CD4-positive, alpha-beta T cell (primary cell): ENCODE results near the gene SEMA7A. TPM values are rescaled to one million over a fixed set of nuclear protein-coding genes. Genes with fewer than 3 reads are reported as not detected.

Source experiments
- ATAC-seq: fragments of 200-7000 bp; cut with Tn5 transposase; one replicate; pipeline ENCODE4 v1.10.0; 2022; ENCODE audit warnings: mild to moderate bottlenecking; ENCODE audit not compliant: poor library complexity
- CTCF ChIA-PET: fragments of 350-600 bp; sonication (Branson Sonifier 250); formaldehyde crosslinking; loops from one replicate; lab custom pipeline; 2021; ENCODE audit warnings: antibody characterized with exemption, inconsistent platforms; lab: Charles Lee
- POLR2A ChIA-PET: fragments of 350-600 bp; sonication (Branson Sonifier 250); formaldehyde crosslinking; loops from one replicate; lab custom pipeline; 2021; ENCODE audit warnings: antibody characterized with exemption, inconsistent platforms; lab: Charles Lee
- DNase-seq, 14 experiments: peaks; one replicate each; pipeline ENCODE4 v3.0.0-alpha.2; 2013 to 2020; ENCODE audit warnings: mixed read lengths in 2 of 14
- H3K27ac ChIP-seq, 2 donors: one replicate each; pipeline versions ENCODE4 v1.5.1 to v1.7.0; 2013; ENCODE audit warnings: low read length in 2 of 2, low read depth in 1 of 2, mild to moderate bottlenecking in 1 of 2
- H3K27me3 ChIP-seq, 2 experiments: 1 replicate in 1 of 2; 2 replicates in 1 of 2; pipeline versions ENCODE4 v1.6.1 to v1.7.0; 2013; ENCODE audit warnings: low read length in 2 of 2, control low read depth in 1 of 2, mild to moderate bottlenecking in 1 of 2, moderate library complexity in 1 of 2; ENCODE audit not compliant: insufficient read depth in 2 of 2, control insufficient read depth in 1 of 2
- H3K36me3 ChIP-seq: one replicate; pipeline ENCODE4 v1.6.1; 2013; ENCODE audit warnings: low read length, control low read depth; ENCODE audit not compliant: insufficient read depth
- H3K4me1 ChIP-seq: one replicate; pipeline ENCODE4 v1.6.1; 2013; ENCODE audit warnings: low read length, control low read depth; ENCODE audit not compliant: insufficient read depth
- H3K4me3 ChIP-seq: one replicate; pipeline ENCODE4 v1.5.1; 2013; ENCODE audit warnings: mild to moderate bottlenecking, low read length, moderate library complexity
- H3K9me3 ChIP-seq, 2 experiments: 1 replicate in 1 of 2; 2 replicates in 1 of 2; pipeline versions ENCODE4 v1.6.1 to v1.7.0; 2013; ENCODE audit warnings: low read length in 2 of 2, mild to moderate bottlenecking in 2 of 2, control low read depth in 1 of 2, moderate library complexity in 1 of 2; ENCODE audit not compliant: control insufficient read depth in 1 of 2, insufficient read depth in 1 of 2
- H3K27ac Mint-ChIP-seq: one replicate; pipeline ENCODE4 v1.8.0; 2020; ENCODE audit warnings: mixed read lengths
- H3K27me3 Mint-ChIP-seq: one replicate; pipeline ENCODE4 v1.8.0; 2021; ENCODE audit warnings: mixed read lengths
- H3K36me3 Mint-ChIP-seq: one replicate; pipeline ENCODE4 v1.8.0; 2021; ENCODE audit warnings: low read depth, mixed read lengths
- H3K4me1 Mint-ChIP-seq: one replicate; pipeline ENCODE4 v1.8.0; 2021; ENCODE audit warnings: low read depth, mixed read lengths
- H3K4me3 Mint-ChIP-seq: one replicate; pipeline ENCODE4 v1.8.0; 2020; ENCODE audit warnings: mild to moderate bottlenecking, mixed read lengths
- H3K9me3 Mint-ChIP-seq: one replicate; pipeline ENCODE4 v1.8.0; 2020; ENCODE audit warnings: mixed read lengths
- intact Hi-C, 2 experiments: fragments of 100-400 bp; cut with DNase I in 1 of 2; cut with micrococcal nuclease in 1 of 2; formaldehyde crosslinking; loops; one replicate each; pipeline versions ENCODE4 v1.15.1 to v1.9.0; 2023 to 2025; cut with DNase I, micrococcal nuclease
- total RNA-seq, 174 experiments: library from RNA in 2 of 174; stranded (reverse) in 2 of 174; gene quantifications; one replicate each; pipeline ENCODE4 v1.2.3 and lab custom pipeline; 2021 to 2026
- TF ChIP-seq, protein P1 (sequence below): fragments of 200-600 bp; IDR thresholded peaks from one replicate; pipeline ENCODE4 v1.8.0; 2022; ENCODE audit warnings: antibody characterized with exemption, mild to moderate bottlenecking

SEMA7A gene
- total RNA-seq, 2 experiments from 2014 or later: 2.3 to 2.7 TPM

DNA sequence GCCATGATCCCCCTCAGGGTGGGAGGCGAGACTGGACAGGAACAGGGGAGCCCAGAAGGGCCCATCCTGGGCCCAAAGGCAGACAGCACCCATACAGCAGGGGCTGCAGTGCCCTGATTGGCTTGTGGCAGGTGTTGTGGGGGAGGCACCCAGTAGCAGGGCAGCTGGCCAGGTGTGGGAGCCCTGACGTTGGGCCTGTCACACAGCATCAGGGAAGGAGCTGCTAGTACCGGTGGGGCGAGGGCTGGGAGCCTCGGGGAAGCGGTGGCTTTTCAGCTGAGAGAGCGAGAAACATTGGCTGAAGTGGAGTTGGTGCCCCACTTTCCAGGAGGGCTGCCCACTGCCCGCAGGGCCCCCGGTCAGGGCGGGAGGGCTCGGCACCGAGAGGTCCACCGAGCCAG is 46.6 kb downstream of the SEMA7A start:
- Histone ChIP-seq H3K27ac (no peak overlapping the region), H3K36me3 (no peaks in the 10 kb centered on the region), H3K4me1 (peaks cover 36% of the 10 kb centered on the region), H3K27me3 (no peaks in the 10 kb centered on the region), H3K4me3 (no peak overlapping the region), H3K9me3 (no peaks in the 10 kb centered on the region)
- peaks cover 19% of the 10 kb centered on the region for H3K4me1 Mint-ChIP-seq
- ChIA-PET POLR2A (no interaction called here), CTCF (no interaction called here)
- TF ChIP-seq, protein P1, sequence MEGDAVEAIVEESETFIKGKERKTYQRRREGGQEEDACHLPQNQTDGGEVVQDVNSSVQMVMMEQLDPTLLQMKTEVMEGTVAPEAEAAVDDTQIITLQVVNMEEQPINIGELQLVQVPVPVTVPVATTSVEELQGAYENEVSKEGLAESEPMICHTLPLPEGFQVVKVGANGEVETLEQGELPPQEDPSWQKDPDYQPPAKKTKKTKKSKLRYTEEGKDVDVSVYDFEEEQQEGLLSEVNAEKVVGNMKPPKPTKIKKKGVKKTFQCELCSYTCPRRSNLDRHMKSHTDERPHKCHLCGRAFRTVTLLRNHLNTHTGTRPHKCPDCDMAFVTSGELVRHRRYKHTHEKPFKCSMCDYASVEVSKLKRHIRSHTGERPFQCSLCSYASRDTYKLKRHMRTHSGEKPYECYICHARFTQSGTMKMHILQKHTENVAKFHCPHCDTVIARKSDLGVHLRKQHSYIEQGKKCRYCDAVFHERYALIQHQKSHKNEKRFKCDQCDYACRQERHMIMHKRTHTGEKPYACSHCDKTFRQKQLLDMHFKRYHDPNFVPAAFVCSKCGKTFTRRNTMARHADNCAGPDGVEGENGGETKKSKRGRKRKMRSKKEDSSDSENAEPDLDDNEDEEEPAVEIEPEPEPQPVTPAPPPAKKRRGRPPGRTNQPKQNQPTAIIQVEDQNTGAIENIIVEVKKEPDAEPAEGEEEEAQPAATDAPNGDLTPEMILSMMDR: no peak
- intact Hi-C loops: no loop called here
- no peaks in the 10 kb centered on the region for H3K36me3 Mint-ChIP-seq
- DNase-seq: no peak
- H3K27me3 Mint-ChIP-seq: no peaks in the 10 kb centered on the region
- no peak overlapping the region for H3K27ac Mint-ChIP-seq
- ATAC-seq: no peak
- H3K4me3 Mint-ChIP-seq: no peak overlapping the region
- no peaks in the 10 kb centered on the region for H3K9me3 Mint-ChIP-seq

DNA sequence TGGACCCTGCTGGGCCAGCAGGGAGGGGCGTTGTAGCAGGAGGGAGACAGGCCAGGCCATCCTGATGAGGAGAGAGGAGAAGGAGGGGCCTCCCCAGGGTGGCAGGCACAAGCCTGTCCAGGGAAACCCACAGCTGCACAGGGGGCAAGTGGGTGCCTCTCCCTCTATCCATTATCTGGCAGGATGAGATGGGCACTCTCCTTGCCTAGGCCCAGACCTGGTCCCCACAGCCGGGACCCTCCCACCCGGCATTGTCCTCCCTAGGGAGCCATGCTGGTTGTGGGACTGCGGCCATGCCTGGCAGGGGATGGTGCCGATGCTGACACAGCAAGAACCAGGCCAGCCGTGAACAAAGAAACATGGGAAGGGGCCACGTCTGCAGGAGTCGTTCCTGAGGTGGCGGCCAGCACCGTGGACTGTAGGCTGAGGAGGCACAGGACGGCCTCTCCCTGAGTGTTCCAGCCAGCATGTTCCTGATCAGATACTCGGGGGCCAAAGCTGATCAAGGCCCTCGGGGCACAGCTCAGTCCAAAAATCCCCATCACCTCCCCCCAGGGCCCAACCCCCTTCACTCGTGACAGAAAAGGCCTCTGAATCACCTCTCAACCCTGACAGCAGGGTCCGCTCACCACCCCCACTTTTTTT is 47.1 kb downstream of the SEMA7A start:
- H3K4me3 Mint-ChIP-seq: no peak overlapping the region
- intact Hi-C loops: no loop called here
- ATAC-seq (no peak), DNase-seq (no peak)
- no peaks in the 10 kb centered on the region for H3K36me3 ChIP-seq
- CTCF ChIA-PET: no interaction called here
- no peaks in the 10 kb centered on the region for H3K27me3 ChIP-seq
- H3K36me3 Mint-ChIP-seq: no peaks in the 10 kb centered on the region
- H3K9me3 Mint-ChIP-seq: no peaks in the 10 kb centered on the region
- no peak overlapping the region for H3K27ac Mint-ChIP-seq
- H3K27ac ChIP-seq: no peak overlapping the region
- TF ChIP-seq, protein P1: no peak
- no peaks in the 10 kb centered on the region for H3K27me3 Mint-ChIP-seq
- H3K9me3 ChIP-seq: no peaks in the 10 kb centered on the region
- POLR2A ChIA-PET: no interaction called here
- H3K4me1 ChIP-seq: peaks cover 36% of the 10 kb centered on the region
- no peak overlapping the region for H3K4me3 ChIP-seq
- peaks cover 19% of the 10 kb centered on the region for H3K4me1 Mint-ChIP-seq

DNA sequence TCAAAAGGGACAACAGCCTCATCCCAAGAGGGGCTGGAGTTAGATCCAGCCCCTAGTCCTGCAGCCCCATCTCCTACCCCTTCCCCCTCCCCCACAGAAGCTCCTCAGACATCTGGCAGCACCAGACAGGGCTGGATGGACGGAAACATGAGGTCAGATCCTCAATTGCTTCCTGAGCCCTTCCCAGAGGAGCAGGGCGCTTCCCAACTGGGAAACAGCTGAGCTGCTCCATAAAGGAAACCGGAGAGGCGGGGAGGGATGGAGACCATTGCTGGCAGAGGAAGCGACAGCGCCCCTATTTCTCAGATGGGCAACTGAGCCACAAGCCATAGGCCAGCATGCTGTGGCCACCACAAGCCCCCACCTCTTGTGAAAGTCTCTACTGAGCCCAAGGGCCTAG is 48.0 kb downstream of the SEMA7A start:
- Mint-ChIP-seq H3K27ac (no peak overlapping the region), H3K4me1 (peaks cover 19% of the 10 kb centered on the region), H3K9me3 (no peaks in the 10 kb centered on the region), H3K27me3 (no peaks in the 10 kb centered on the region), H3K4me3 (no peak overlapping the region), H3K36me3 (no peaks in the 10 kb centered on the region)
- ChIA-PET CTCF (interaction anchor here (1.2 to 1.6 kb wide), 2 partner anchors 11 to 75 kb away, joined by 3 to 7 read pairs; partner anchors contain the start of gene UBL7), POLR2A (interaction anchor here (1.0 kb wide), 1 partner anchor 154 kb away, joined by 3 read pairs; no protein-coding TSS in a partner anchor)
- no peaks in the 10 kb centered on the region for H3K9me3 ChIP-seq
- no peak overlapping the region for H3K27ac ChIP-seq
- no peak for ATAC-seq
- intact Hi-C loops: no loop called here
- peaks cover 36% of the 10 kb centered on the region for H3K4me1 ChIP-seq
- TF ChIP-seq, protein P1: no peak
- no peaks in the 10 kb centered on the region for H3K27me3 ChIP-seq
- no peaks in the 10 kb centered on the region for H3K36me3 ChIP-seq
- DNase-seq: no peak
- no peak overlapping the region for H3K4me3 ChIP-seq
